GM21786 (cell line): ENCODE data around the gene PHOSPHO2.

ENCODE experiments used
- ATAC-seq: cut with Tn5 transposase; IDR thresholded peaks from one replicate; pipeline ENCODE4 v1.9.1; 2021; ENCODE audit not compliant: unreplicated experiment

PHOSPHO2 gene

GRCh38 chr2:169694113-169694893 is at the start of gene PHOSPHO2, which contains the start of gene CFAP210:
TSS of gene PHOSPHO2 (plus strand) at chr2:169694469. CDS start at chr2:169700972, 6,503 bp downstream.
TSS of gene CFAP210 (minus strand) at chr2:169694405. CDS start at chr2:169694327, 78 bp downstream.
- ATAC-seq: peak; percentile 99

GRCh38 chr2:169647496-169647895 is 46.8 kb upstream of the PHOSPHO2 start:
- no peak for ATAC-seq

- ATAC-seq: no peak
Observed at GRCh38 chr2:169649278-169649677, 45.0 kb upstream of the PHOSPHO2 start.

- ATAC-seq: no peak
Observed at GRCh38 chr2:169653636-169654035, 40.6 kb upstream of the PHOSPHO2 start.

GRCh38 chr2:169656164-169656563 is 38.1 kb upstream of the PHOSPHO2 start:
- ATAC-seq: no peak

- no peak for ATAC-seq
Observed at GRCh38 chr2:169658877-169659276, 35.4 kb upstream of the PHOSPHO2 start.

GRCh38 chr2:169659320-169659719 is 34.9 kb upstream of the PHOSPHO2 start:
- no peak for ATAC-seq

- ATAC-seq: no peak
Observed at GRCh38 chr2:169661265-169661664, 33.0 kb upstream of the PHOSPHO2 start.

GRCh38 chr2:169662744-169663143 is 31.5 kb upstream of the PHOSPHO2 start:
- ATAC-seq: no peak

- ATAC-seq: no peak
Observed at GRCh38 chr2:169663247-169663646, 31.0 kb upstream of the PHOSPHO2 start.

- ATAC-seq: no peak
Observed at GRCh38 chr2:169664600-169664977, 29.7 kb upstream of the PHOSPHO2 start.

GRCh38 chr2:169664978-169665930 is 29.0 kb upstream of the PHOSPHO2 start:
- ATAC-seq: no peak

GRCh38 chr2:169667583-169667982 is 26.7 kb upstream of the PHOSPHO2 start:
- ATAC-seq: no peak

- ATAC-seq: peak; percentile 61
Observed at GRCh38 chr2:169670215-169670651, 24.0 kb upstream of the PHOSPHO2 start.

- no peak for ATAC-seq
Observed at GRCh38 chr2:169670937-169671336, 23.3 kb upstream of the PHOSPHO2 start.

- no peak for ATAC-seq
Observed at GRCh38 chr2:169672406-169672805, 21.9 kb upstream of the PHOSPHO2 start.

GRCh38 chr2:169673106-169673505 is 21.2 kb upstream of the PHOSPHO2 start:
- ATAC-seq: no peak

- no peak for ATAC-seq
Observed at GRCh38 chr2:169673921-169674320, 20.3 kb upstream of the PHOSPHO2 start.

- ATAC-seq: no peak
Observed at GRCh38 chr2:169676357-169676756, 17.9 kb upstream of the PHOSPHO2 start.

- ATAC-seq: no peak
Observed at GRCh38 chr2:169676850-169677249, 17.4 kb upstream of the PHOSPHO2 start.

GRCh38 chr2:169683054-169683424 is 11.2 kb upstream of the PHOSPHO2 start:
- ATAC-seq: no peak
